Brain microvascular endothelial cell (primary cell): ENCODE measurements around the gene PLPP3.

Experiments used
- DNase-seq: peaks from one replicate; pipeline ENCODE4 v3.0.0-alpha.2; 2020
- H3K27ac ChIP-seq: fragments of 250-450 bp; sonication (Bioruptor Pico); 2 replicates; pipeline ENCODE4 v1.5.1; 2020; ENCODE audit warnings: mild to moderate bottlenecking, moderate library complexity
- H3K27me3 ChIP-seq: fragments of 250-450 bp; sonication (Bioruptor Pico); replicated peaks from 2 replicates; pipeline ENCODE4 v1.5.1; 2020; ENCODE audit warnings: mild to moderate bottlenecking
- H3K36me3 ChIP-seq: fragments of 250-450 bp; sonication (Bioruptor Pico); replicated peaks from 2 replicates; pipeline ENCODE4 v1.5.1; 2020; ENCODE audit warnings: mild to moderate bottlenecking
- H3K4me3 ChIP-seq: 2 replicates; pipeline ENCODE4 v1.5.1; 2011; ENCODE audit warnings: low read depth, mild to moderate bottlenecking, control low read depth, low read length, moderate library complexity
- CTCF ChIP-seq: IDR thresholded peaks from 2 replicates; pipeline ENCODE4 v1.5.1; 2011; ENCODE audit warnings: low read depth, mild to moderate bottlenecking, moderate library complexity, low read length, control low read depth, inconsistent platforms; ENCODE audit errors: missing control alignments
- in situ Hi-C: cut with HindIII; loops from 2 replicates; pipeline ENCODE4 v1.10.0; 2017; ENCODE audit warnings: low sequenced_read_pairs, low pct_ligation_motif_present

PLPP3 gene

GRCh38 chr1:56510642-56511021 is 68.7 kb downstream of the PLPP3 start:
- TF ChIP-seq CTCF = no peak
- Histone ChIP-seq H3K4me3 (no peak overlapping the region), H3K27ac (no peak overlapping the region), H3K27me3 (no peaks in the 10 kb centered on the region), H3K36me3 (no peaks in the 10 kb centered on the region)
- DNase-seq = no peak
- in situ Hi-C loops = no loop called here

GRCh38 chr1:56509713-56510641 is 69.4 kb downstream of the PLPP3 start:
- no peaks in the 10 kb centered on the region for H3K27me3 ChIP-seq
- H3K27ac ChIP-seq = no peak overlapping the region
- H3K4me3 ChIP-seq = no peak overlapping the region
- no peaks in the 10 kb centered on the region for H3K36me3 ChIP-seq
- in situ Hi-C loops = no loop called here
- DNase-seq = no peak
- no peak for TF ChIP-seq CTCF

- peak; percentile 3 for DNase-seq
- no peaks in the 10 kb centered on the region for H3K36me3 ChIP-seq
- no peaks in the 10 kb centered on the region for H3K27me3 ChIP-seq
- TF ChIP-seq CTCF = no peak
- H3K27ac ChIP-seq = no peak overlapping the region
- no peak overlapping the region for H3K4me3 ChIP-seq
- in situ Hi-C loops = no loop called here
These were observed 70.8 kb downstream of the PLPP3 start for GRCh38 chr1:56508523-56508983.

DNA sequence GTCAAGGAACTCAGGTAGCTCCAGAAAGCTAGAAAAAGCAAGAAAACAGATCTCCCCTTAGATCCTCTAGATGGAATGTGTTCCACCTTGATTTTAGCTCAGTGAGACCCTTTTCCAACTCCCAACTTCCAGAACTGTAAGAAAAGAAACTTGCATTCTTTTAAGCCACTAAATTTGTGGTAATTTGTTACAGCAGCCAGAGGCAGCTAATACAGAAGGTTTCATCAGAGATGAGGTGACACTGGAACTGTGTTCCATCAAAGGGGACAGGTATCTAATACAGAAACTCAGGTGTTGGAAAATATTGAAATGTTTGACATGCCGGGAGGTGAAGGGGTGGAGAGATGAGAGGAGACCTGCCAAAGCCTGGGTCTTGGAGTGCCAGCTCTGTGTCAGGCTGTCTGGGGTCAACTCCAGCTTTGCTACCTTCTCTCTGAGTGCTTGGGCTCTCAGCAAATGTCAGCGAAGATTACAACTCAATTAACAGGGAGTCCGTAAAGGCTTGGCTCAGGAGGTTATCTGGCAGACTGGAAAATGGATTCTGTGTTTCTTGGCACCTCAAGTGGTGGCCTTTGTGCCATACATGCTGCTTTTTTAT is 71.3 kb downstream of the PLPP3 start:
- no peak for TF ChIP-seq CTCF
- no peak for DNase-seq
- Histone ChIP-seq H3K4me3 (no peak overlapping the region), H3K36me3 (no peaks in the 10 kb centered on the region), H3K27me3 (no peaks in the 10 kb centered on the region), H3K27ac (no peak overlapping the region)
- in situ Hi-C loops = no loop called here

GRCh38 chr1:56506951-56507491 is 72.3 kb downstream of the PLPP3 start:
- Histone ChIP-seq H3K36me3 (no peaks in the 10 kb centered on the region), H3K27ac (no peak overlapping the region), H3K4me3 (no peak overlapping the region), H3K27me3 (no peaks in the 10 kb centered on the region)
- in situ Hi-C loops = no loop called here
- no peak for DNase-seq
- no peak for TF ChIP-seq CTCF
